MCF 10A (cell line): Measurements from ENCODE around the gene MMP17. TPM values are rescaled to one million over a fixed set of nuclear protein-coding genes. Genes with fewer than 3 reads are reported as not detected.
A peak's percentile ranks its signal among the peaks of the same experiment; 100 is the strongest.

Source experiments
- BruUV-seq: library from RNA; stranded (reverse); fragments of 400-500 nt; replicated peaks from 2 replicates; lab custom pipeline; 2021; lab: Mats Ljungman, UMichigan
- CTCF ChIA-PET: fragments of 300-600 bp; sonication (Branson Sonifier 250); formaldehyde crosslinking; extraction: SDS; loops from one replicate; lab custom pipeline; 2021; ENCODE audit warnings: antibody characterized with exemption, inconsistent platforms; lab: Yijun Ruan, JAX
- POLR2A ChIA-PET: fragments of 300-600, 350-650 bp; sonication (Branson Sonifier 250); formaldehyde crosslinking; extraction: SDS; loops from one replicate; lab custom pipeline; 2020; ENCODE audit warnings: antibody characterized with exemption, inconsistent platforms; lab: Yijun Ruan, JAX
- DNase-seq: peaks from one replicate; pipeline ENCODE4 v3.0.0-alpha.2; 2018; ENCODE audit not compliant: unreplicated experiment
- H3K27ac Mint-ChIP-seq: one replicate; pipeline ENCODE4 v1.8.0; 2022; ENCODE audit warnings: mild to moderate bottlenecking, low read depth, mixed read lengths; ENCODE audit not compliant: unreplicated experiment
- H3K27me3 Mint-ChIP-seq: one replicate; pipeline ENCODE4 v1.8.0; 2022; ENCODE audit warnings: mixed read lengths; ENCODE audit not compliant: insufficient read depth, unreplicated experiment
- H3K36me3 Mint-ChIP-seq: one replicate; pipeline ENCODE4 v1.8.0; 2022; ENCODE audit warnings: mild to moderate bottlenecking, moderate library complexity, mixed read lengths; ENCODE audit not compliant: insufficient read depth, unreplicated experiment
- H3K4me1 Mint-ChIP-seq: one replicate; pipeline ENCODE4 v1.8.0; 2022; ENCODE audit warnings: mixed read lengths; ENCODE audit not compliant: insufficient read depth, unreplicated experiment
- H3K4me3 Mint-ChIP-seq: one replicate; pipeline ENCODE4 v1.8.0; 2022; ENCODE audit warnings: mild to moderate bottlenecking, moderate library complexity, mixed read lengths; ENCODE audit not compliant: unreplicated experiment
- H3K9me3 Mint-ChIP-seq: one replicate; pipeline ENCODE4 v1.8.0; 2022; ENCODE audit warnings: mixed read lengths; ENCODE audit not compliant: unreplicated experiment
- CTCF ChIP-seq: fragments of 200-600 bp; IDR thresholded peaks from one replicate; pipeline ENCODE4 v1.8.0; 2022; ENCODE audit warnings: antibody characterized with exemption, mild to moderate bottlenecking; ENCODE audit not compliant: unreplicated experiment
- intact Hi-C: fragments of 100-400 bp; cut with micrococcal nuclease; formaldehyde crosslinking; loops from 2 replicates; pipeline ENCODE4 v1.14.1; 2022
- total RNA-seq: library from RNA; stranded (reverse); gene quantifications from 2 replicates; pipeline ENCODE4 v1.2.3, GENCODE V29; 2022

The MMP17 gene
- total RNA-seq, 1 experiment from 2014 or later, result 5.4 TPM

GRCh38 chr12:131856366-131857097 is 28.3 kb downstream of the MMP17 start:
- DNase-seq, result no peak
- POLR2A ChIA-PET, result no interaction called here
- Mint-ChIP-seq H3K4me1 (peaks cover 22% of the 10 kb centered on the region), H3K27ac (no peak overlapping the region), H3K9me3 (no peaks in the 10 kb centered on the region), H3K4me3 (no peak overlapping the region), H3K36me3 (peaks cover 3% of the 10 kb centered on the region), H3K27me3 (peaks cover 29% of the 10 kb centered on the region)
- intact Hi-C loops, result no loop called here
- no TSS peak for BruUV-seq
- CTCF ChIA-PET, result no interaction called here
- TF ChIP-seq CTCF, result no peak

- BruUV-seq, result no TSS peak
- CTCF ChIA-PET, result no interaction called here
- no peak for TF ChIP-seq CTCF
- Mint-ChIP-seq H3K36me3 (peaks cover 6% of the 10 kb centered on the region), H3K27ac (no peak overlapping the region), H3K4me3 (no peak overlapping the region), H3K4me1 (peaks cover 29% of the 10 kb centered on the region), H3K9me3 (no peaks in the 10 kb centered on the region), H3K27me3 (peaks cover 29% of the 10 kb centered on the region)
- POLR2A ChIA-PET, result no interaction called here
- intact Hi-C loops, result no loop called here
- DNase-seq, result no peak
Observed at GRCh38 chr12:131857908-131858850, 30.0 kb downstream of the MMP17 start.

GRCh38 chr12:131860472-131861260 is 32.5 kb downstream of the MMP17 start:
- Mint-ChIP-seq H3K4me3 (peak overlapping the region; percentile 59), H3K27me3 (peaks cover 26% of the 10 kb centered on the region), H3K36me3 (peaks cover 6% of the 10 kb centered on the region), H3K27ac (peak overlapping the region; percentile 96), H3K4me1 (peaks cover 39% of the 10 kb centered on the region), H3K9me3 (no peaks in the 10 kb centered on the region)
- CTCF ChIA-PET, result no interaction called here
- BruUV-seq, result no TSS peak
- intact Hi-C loops, result loop anchor here (1.0 to 2.0 kb wide), 2 partner anchors 36 to 68 kb away; partner anchors contain the start of gene PUS1
- peak; percentile 93 for DNase-seq
- TF ChIP-seq CTCF, result no peak
- POLR2A ChIA-PET, result interaction anchor here (0.7 to 2.0 kb wide), 5 partner anchors 36 to 121 kb away, joined by 3 to 4 read pairs (median 3); no protein-coding TSS in a partner anchor
